Osteoblast (primary cell): ENCODE measurements around the gene GTF2H2C_2.
A peak's percentile ranks its signal among the peaks of the same experiment; 100 is the strongest.
"Not testable (repeated sequence)": the region's sequence is repeated elsewhere in the genome, so short reads cannot be mapped to it uniquely, and the experiment has no call there.

Experiments used
- DNase-seq: peaks from one replicate; pipeline ENCODE4 v3.0.0; 2011; ENCODE audit warnings: low spot score, mixed read lengths; ENCODE audit not compliant: insufficient read length; ENCODE audit errors: missing footprints
- H2AFZ ChIP-seq: 2 replicates; pipeline ENCODE4 v1.6.0; 2011; ENCODE audit warnings: mild to moderate bottlenecking, low read length
- H3K27ac ChIP-seq: 2 replicates; pipeline ENCODE4 v1.5.1; 2011; ENCODE audit warnings: mild to moderate bottlenecking, low read depth, low read length, moderate library complexity
- H3K27me3 ChIP-seq: 2 replicates; pipeline ENCODE4 v1.6.0; 2012; ENCODE audit warnings: mild to moderate bottlenecking, control low read depth, inconsistent platforms, low read length, moderate library complexity; ENCODE audit not compliant: insufficient read depth
- H3K36me3 ChIP-seq: 2 replicates; pipeline ENCODE4 v1.5.1; 2011; ENCODE audit warnings: mild to moderate bottlenecking, low read length, control low read depth, moderate library complexity; ENCODE audit not compliant: insufficient read depth
- H3K4me1 ChIP-seq: 2 replicates; pipeline ENCODE4 v1.5.1; 2011; ENCODE audit warnings: mild to moderate bottlenecking, low read length, control low read depth, moderate library complexity; ENCODE audit not compliant: insufficient read depth
- H3K4me2 ChIP-seq: 2 replicates; pipeline ENCODE4 v1.6.0; 2011; ENCODE audit warnings: mild to moderate bottlenecking, low read length; ENCODE audit not compliant: insufficient read depth
- H3K4me3 ChIP-seq: fragments of 200-600 bp; sonication (generic); 3 replicates; pipeline ENCODE4 v1.5.1; 2012; ENCODE audit warnings: mild to moderate bottlenecking, low read length, inconsistent platforms; ENCODE audit not compliant: insufficient read depth
- H3K79me2 ChIP-seq: 2 replicates; pipeline ENCODE4 v1.6.0; 2012; ENCODE audit warnings: mild to moderate bottlenecking, low read length, control low read depth, inconsistent platforms; ENCODE audit not compliant: insufficient read depth
- H3K9me3 ChIP-seq: 2 replicates; pipeline ENCODE4 v1.5.1; 2011; ENCODE audit warnings: low read depth, low read length, control low read depth
- H4K20me1 ChIP-seq: 2 replicates; pipeline ENCODE4 v1.6.0; 2012; ENCODE audit warnings: mild to moderate bottlenecking, low read length, control low read depth; ENCODE audit not compliant: insufficient read depth

GTF2H2C_2 gene

DNA sequence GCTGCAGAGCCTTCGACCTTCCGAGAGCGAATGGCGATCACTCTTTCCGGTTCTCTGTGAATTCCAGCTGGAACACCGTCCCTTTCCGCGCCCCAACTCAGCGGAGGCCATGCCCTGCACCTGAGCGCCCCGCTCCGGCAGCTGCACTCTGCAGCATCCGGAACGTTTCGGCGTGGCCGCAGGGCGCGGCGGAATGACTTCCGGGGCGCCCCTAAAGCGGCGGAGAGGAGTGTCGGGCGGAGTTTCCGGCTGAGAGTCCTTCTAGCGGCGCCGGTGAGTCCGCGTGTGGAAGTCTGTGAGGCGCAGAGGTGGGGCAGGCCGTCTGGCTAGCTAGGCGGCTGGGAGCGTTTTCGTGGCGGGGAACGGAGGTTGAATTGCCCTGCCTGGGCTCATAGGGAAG, at the start of gene GTF2H2C_2:
Gene GTF2H2C_2, plus strand, starts transcription at position 252 of the 400 bp plus-strand sequence.
- H3K4me2 ChIP-seq, H3K4me3 ChIP-seq, H3K79me2 ChIP-seq, H3K27me3 ChIP-seq, H3K9me3 ChIP-seq, H4K20me1 ChIP-seq, H3K27ac ChIP-seq, H3K4me1 ChIP-seq, DNase-seq, H3K36me3 ChIP-seq, H2AFZ ChIP-seq: not testable (repeated sequence)

DNA sequence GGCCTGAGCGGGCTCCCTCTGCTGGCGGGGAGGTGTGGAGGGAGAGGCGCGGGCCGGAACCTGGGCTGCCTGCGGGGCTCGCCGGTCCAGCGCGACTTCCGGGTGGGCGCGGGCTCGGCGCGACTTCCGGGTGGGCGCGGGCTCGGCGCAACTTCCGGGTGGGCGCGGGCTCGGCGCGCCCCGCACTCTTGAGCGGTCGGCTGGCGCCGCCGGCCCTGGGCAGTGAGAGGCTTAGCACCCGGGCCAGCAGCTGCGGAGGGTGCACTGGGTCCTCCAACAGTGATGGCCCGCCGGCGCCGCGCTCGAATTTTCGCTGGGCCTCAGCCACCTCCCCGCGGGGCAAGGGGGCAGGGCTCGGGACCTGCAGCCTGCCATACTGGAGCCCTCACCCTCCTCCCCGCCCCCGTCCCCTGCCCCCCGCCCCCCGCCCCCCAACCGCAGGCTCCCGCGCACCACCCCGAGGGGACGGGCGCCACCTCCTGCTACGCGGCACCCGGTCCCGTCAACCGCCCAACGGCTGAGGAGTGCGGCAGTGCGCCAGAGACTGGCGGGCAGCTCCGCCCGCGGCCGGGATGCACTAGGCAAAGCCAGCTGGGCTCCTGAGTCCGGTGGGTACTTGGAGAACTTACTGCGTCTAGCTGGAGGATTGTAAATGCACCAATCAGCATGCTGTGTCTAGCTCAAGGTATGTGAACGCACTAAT, 14.0 kb upstream of the GTF2H2C_2 start:
- H3K4me2 ChIP-seq, H3K79me2 ChIP-seq, H3K36me3 ChIP-seq, H4K20me1 ChIP-seq, DNase-seq, H3K4me1 ChIP-seq, H3K27ac ChIP-seq, H3K27me3 ChIP-seq, H2AFZ ChIP-seq, H3K9me3 ChIP-seq: not testable (repeated sequence)
- H3K4me3 ChIP-seq, result peak overlapping the region; percentile 56

DNA sequence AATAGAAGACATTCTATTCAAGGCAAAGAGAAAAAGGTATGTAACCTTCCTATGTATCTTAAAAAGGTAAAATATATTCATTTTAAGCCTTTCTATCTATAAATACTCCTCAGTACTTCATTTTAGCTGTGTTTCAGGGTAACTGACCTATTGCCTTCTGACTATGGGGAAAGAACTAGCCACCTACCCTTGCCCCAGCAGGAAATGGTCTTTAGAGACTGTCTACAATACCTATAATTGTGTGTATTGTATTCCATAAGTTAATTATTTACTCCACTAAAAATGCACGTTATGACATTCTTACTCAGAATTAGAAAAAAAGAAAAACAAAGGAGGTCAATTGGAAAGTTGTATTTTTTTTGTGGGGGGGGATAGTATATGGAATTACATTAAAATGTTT, 6.2 kb downstream of the GTF2H2C_2 start:
- not testable (repeated sequence) for H3K36me3 ChIP-seq, H3K4me2 ChIP-seq, H3K79me2 ChIP-seq, H3K9me3 ChIP-seq, H4K20me1 ChIP-seq, DNase-seq, H3K27me3 ChIP-seq, H2AFZ ChIP-seq, H3K27ac ChIP-seq, H3K4me3 ChIP-seq, H3K4me1 ChIP-seq

DNA sequence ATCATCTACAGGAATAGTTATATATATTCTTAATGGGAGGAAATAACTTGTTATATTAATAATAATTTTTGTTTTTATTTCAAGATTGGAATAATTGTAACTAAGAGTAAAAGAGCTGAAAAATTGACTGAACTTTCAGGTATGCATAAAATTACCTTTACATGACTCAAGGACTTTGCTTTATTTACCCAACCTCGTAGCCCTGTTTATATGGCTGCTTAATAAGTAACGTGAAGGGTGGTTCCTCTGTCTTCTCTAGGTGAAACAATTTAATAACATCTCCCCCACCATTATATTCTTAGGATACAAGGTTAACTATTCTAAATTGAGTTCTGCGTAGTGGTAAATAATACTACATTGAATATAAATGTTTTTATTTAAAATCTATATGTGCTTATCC, 8.0 kb downstream of the GTF2H2C_2 start:
- H3K27me3 ChIP-seq, H3K4me1 ChIP-seq, H2AFZ ChIP-seq, H4K20me1 ChIP-seq, H3K4me2 ChIP-seq, H3K79me2 ChIP-seq, H3K27ac ChIP-seq, DNase-seq, H3K9me3 ChIP-seq, H3K4me3 ChIP-seq, H3K36me3 ChIP-seq: not testable (repeated sequence)

DNA sequence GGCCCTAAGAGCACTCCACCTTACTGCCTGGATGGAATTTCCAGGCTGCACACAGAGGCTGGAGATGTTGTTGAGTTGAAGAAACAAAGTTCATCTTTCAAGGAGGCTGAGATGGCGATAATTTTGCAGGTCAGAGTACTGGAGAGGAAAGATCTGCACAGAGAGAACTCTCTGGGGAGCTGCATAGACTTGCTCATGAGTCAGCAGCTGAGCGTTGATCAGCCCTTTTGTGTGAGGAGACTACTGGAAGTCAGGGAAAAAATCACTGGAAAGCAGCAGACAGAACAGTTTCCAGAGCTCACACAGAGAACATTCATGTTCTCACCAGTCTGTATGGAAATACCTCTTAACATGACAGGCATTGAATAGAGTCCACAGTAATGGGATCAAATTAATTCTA, 23.4 kb downstream of the GTF2H2C_2 start:
- H3K9me3 ChIP-seq, H3K79me2 ChIP-seq, H4K20me1 ChIP-seq, H3K27me3 ChIP-seq, H3K4me3 ChIP-seq, H2AFZ ChIP-seq, H3K27ac ChIP-seq, H3K4me2 ChIP-seq, H3K4me1 ChIP-seq, DNase-seq, H3K36me3 ChIP-seq: not testable (repeated sequence)

DNA sequence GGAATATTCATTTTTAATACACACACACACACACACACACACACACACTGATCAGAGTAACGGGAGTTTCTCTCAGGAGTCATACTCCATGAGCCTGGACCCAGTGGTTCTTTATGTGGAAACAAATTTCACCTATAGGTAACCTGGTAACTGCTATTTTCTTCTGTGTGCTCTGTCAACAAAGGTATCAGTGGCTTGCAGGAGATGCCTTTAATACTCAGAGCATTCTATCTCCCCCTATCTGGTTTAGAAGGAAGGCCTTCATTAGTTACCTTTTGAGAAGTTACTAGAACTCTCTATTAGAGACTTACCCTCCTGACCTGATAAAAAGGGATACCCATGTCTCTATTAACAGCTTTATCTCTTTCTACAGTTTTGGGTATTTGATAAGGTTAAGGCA, 34.4 kb downstream of the GTF2H2C_2 start:
- DNase-seq, H3K27ac ChIP-seq, H2AFZ ChIP-seq: not testable (repeated sequence)

DNA sequence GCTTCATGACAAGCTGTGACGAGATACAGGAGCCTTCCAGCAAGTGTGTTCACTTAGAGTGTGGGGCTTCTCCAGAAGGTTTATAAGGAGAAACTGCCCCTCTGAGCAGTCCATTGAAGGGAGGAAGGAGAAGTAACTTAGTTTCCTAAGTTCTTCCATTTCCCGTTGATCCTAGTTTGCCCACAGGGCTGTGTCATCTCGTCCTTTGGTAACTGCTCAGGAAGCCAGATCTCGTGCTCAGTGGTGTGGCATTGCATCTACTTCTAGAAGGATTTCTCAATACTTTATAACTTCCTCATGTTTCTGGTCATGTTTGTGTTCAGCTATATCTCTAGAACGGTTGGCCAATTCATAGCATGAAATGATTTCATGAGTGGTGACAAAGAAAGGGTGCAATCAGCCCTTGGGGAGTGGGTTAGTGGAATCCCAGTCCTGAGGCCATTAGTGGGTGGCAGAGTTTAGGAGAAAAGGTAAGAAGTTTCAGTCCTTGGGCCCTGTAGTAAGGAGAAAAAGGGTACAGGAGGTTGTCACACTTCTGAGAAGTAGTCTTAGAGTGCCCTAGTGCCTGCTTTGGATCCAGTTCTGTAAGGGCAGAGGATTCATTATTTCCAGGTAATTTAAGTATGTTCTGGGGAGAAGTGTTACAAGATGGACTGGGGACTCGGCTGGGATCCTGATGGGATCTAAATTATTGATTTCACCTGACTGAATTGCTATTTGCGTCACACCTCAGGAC, 36.2 kb downstream of the GTF2H2C_2 start:
- H4K20me1 ChIP-seq, H3K27me3 ChIP-seq, H3K36me3 ChIP-seq, H2AFZ ChIP-seq, DNase-seq, H3K79me2 ChIP-seq, H3K9me3 ChIP-seq, H3K27ac ChIP-seq, H3K4me3 ChIP-seq, H3K4me1 ChIP-seq, H3K4me2 ChIP-seq: not testable (repeated sequence)

More for the DNA sequence above, 34.4 kb downstream of the GTF2H2C_2 start:
- H3K27me3 ChIP-seq, H3K4me2 ChIP-seq, H4K20me1 ChIP-seq, H3K79me2 ChIP-seq, H3K4me3 ChIP-seq, H3K9me3 ChIP-seq, H3K36me3 ChIP-seq, H3K4me1 ChIP-seq: not testable (repeated sequence)

DNA sequence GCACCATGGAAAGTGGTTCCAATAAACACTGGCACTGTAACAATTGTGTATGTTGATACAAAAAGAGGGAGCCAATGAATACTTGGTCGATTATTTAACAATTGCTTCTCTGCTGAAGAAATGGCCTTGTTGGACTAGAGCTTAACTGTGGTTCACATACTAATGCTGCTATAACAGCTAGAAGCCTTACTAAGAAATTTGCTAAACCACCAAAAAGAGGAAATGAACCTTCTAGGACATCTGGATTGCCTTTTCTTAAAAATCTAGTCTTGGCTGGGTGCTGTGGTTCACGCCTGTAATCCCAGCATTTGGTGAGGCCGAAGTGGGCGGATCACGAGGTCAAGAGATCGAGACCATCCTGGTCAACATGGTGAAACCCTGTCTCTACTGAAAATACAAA, 41.9 kb downstream of the GTF2H2C_2 start:
- H4K20me1 ChIP-seq, H3K9me3 ChIP-seq, H3K4me3 ChIP-seq, H3K4me1 ChIP-seq, DNase-seq, H2AFZ ChIP-seq, H3K27me3 ChIP-seq, H3K36me3 ChIP-seq, H3K4me2 ChIP-seq, H3K79me2 ChIP-seq, H3K27ac ChIP-seq: not testable (repeated sequence)

DNA sequence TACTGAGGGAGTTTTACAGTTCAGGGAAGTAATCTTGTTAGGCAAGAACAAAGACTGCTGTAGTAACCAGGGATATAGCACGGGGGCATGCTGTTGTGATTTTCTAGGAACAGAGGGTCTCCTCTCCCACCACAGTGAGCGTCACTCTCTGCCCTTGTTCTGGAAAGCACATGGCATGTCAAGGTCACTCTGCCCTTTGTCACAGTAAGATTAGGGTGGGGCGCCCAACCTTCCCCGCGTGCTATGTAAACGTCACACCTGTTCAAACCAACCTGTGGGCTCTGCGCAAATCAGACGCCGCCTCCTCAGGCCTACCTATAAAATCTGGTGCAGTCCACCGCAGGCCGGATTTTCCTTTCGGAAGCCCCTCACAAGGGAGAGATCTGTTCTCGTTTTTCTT, 44.0 kb downstream of the GTF2H2C_2 start:
- not testable (repeated sequence) for H3K4me2 ChIP-seq, H3K79me2 ChIP-seq, H3K4me3 ChIP-seq, H3K4me1 ChIP-seq, DNase-seq, H3K27ac ChIP-seq, H2AFZ ChIP-seq, H3K27me3 ChIP-seq, H3K9me3 ChIP-seq, H3K36me3 ChIP-seq, H4K20me1 ChIP-seq
